ENCODE results near the gene WASL. TPM values are rescaled to one million over a fixed set of nuclear protein-coding genes. Genes with fewer than 3 reads are reported as not detected.

The WASL gene
- total RNA-seq, 1 experiment from 2014 or later = 33.2 TPM

DNA sequence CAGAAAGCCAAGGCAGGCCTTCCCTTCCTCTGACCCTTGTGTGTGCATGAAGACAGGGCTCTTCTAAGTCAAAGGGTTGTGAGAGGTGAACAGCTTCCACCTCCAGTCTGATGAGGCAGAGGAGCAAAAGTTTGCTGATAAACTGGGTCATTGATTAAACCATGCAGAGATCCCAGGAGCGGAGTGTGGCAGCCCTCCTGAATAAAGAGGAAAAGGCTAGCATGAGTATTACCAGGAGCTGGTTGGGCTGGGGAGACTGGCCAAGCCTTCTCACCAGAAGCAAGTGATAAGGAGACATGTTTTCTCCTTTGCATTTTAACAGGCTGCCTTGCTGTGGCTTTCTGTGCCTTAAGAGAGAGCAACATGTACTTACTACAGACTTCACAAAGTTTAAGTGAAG lies 82.9 kb downstream of the WASL start:
- no peak for DNase-seq
- H3K9me3 Mint-ChIP-seq (ENCODE audit: low read depth, unreplicated experiment) = no peaks in the 10 kb centered on the region
- no peak overlapping the region for H3K4me3 Mint-ChIP-seq (ENCODE audit: low read depth, unreplicated experiment)
- CTCF ChIA-PET = interaction anchor here (0.5 kb wide), 1 partner anchor 90 kb away, joined by 3 read pairs; no protein-coding TSS in a partner anchor
- no peaks in the 10 kb centered on the region for H3K36me3 Mint-ChIP-seq (ENCODE audit: insufficient read depth, unreplicated experiment)
- H3K27me3 Mint-ChIP-seq (ENCODE audit: unreplicated experiment) = peaks cover 27% of the 10 kb centered on the region
- H3K4me1 Mint-ChIP-seq (ENCODE audit: low read depth, unreplicated experiment) = no peaks in the 10 kb centered on the region
- intact Hi-C loops (cut with micrococcal nuclease; ENCODE audit: unreplicated experiment) = no loop called here
- no peak overlapping the region for H3K27ac Mint-ChIP-seq (ENCODE audit: unreplicated experiment)
- BruUV-seq (replicated peaks) = no TSS peak
- TF ChIP-seq CTCF (IDR thresholded peaks at IDR 0.05; ENCODE audit: unreplicated experiment) = no peak

GRCh38 chr7:123665157-123665556 lies 83.6 kb downstream of the WASL start:
- intact Hi-C loops (cut with micrococcal nuclease; ENCODE audit: unreplicated experiment) = no loop called here
- BruUV-seq (replicated peaks) = no TSS peak
- H3K4me3 Mint-ChIP-seq (ENCODE audit: low read depth, unreplicated experiment) = no peak overlapping the region
- TF ChIP-seq CTCF (IDR thresholded peaks at IDR 0.05; ENCODE audit: unreplicated experiment) = no peak
- H3K27ac Mint-ChIP-seq (ENCODE audit: unreplicated experiment) = no peak overlapping the region
- no peaks in the 10 kb centered on the region for H3K36me3 Mint-ChIP-seq (ENCODE audit: insufficient read depth, unreplicated experiment)
- peaks cover 35% of the 10 kb centered on the region for H3K27me3 Mint-ChIP-seq (ENCODE audit: unreplicated experiment)
- H3K4me1 Mint-ChIP-seq (ENCODE audit: low read depth, unreplicated experiment) = no peaks in the 10 kb centered on the region
- CTCF ChIA-PET = no interaction called here
- no peaks in the 10 kb centered on the region for H3K9me3 Mint-ChIP-seq (ENCODE audit: low read depth, unreplicated experiment)
- DNase-seq = no peak

GRCh38 chr7:123663200-123663599 lies 85.6 kb downstream of the WASL start:
- intact Hi-C loops (cut with micrococcal nuclease; ENCODE audit: unreplicated experiment) = no loop called here
- Mint-ChIP-seq H3K4me3 (ENCODE audit: low read depth, unreplicated experiment) (no peak overlapping the region), H3K27me3 (ENCODE audit: unreplicated experiment) (peaks cover 52% of the 10 kb centered on the region), H3K27ac (ENCODE audit: unreplicated experiment) (no peak overlapping the region), H3K4me1 (ENCODE audit: low read depth, unreplicated experiment) (no peaks in the 10 kb centered on the region), H3K36me3 (ENCODE audit: insufficient read depth, unreplicated experiment) (no peaks in the 10 kb centered on the region), H3K9me3 (ENCODE audit: low read depth, unreplicated experiment) (no peaks in the 10 kb centered on the region)
- no TSS peak for BruUV-seq (replicated peaks)
- CTCF ChIA-PET = no interaction called here
- no peak for DNase-seq
- TF ChIP-seq CTCF (IDR thresholded peaks at IDR 0.05; ENCODE audit: unreplicated experiment) = no peak

- DNase-seq = no peak
- CTCF ChIA-PET = no interaction called here
- no peaks in the 10 kb centered on the region for H3K4me1 Mint-ChIP-seq (ENCODE audit: low read depth, unreplicated experiment)
Measured at GRCh38 chr7:123662755-123663154, 86.0 kb downstream of the WASL start.

More at GRCh38 chr7:123662755-123663154, 86.0 kb downstream of the WASL start:
- Mint-ChIP-seq H3K27ac (ENCODE audit: unreplicated experiment) (no peak overlapping the region), H3K4me3 (ENCODE audit: low read depth, unreplicated experiment) (no peak overlapping the region), H3K27me3 (ENCODE audit: unreplicated experiment) (peaks cover 52% of the 10 kb centered on the region), H3K9me3 (ENCODE audit: low read depth, unreplicated experiment) (no peaks in the 10 kb centered on the region), H3K36me3 (ENCODE audit: insufficient read depth, unreplicated experiment) (no peaks in the 10 kb centered on the region)
- intact Hi-C loops (cut with micrococcal nuclease; ENCODE audit: unreplicated experiment) = no loop called here
- TF ChIP-seq CTCF (IDR thresholded peaks at IDR 0.05; ENCODE audit: unreplicated experiment) = no peak
- no TSS peak for BruUV-seq (replicated peaks)

Data from Calu3 (cell line).